Left renal pelvis (tissue), 4 donors: ENCODE measurements around the gene RALGAPA2. TPM values are rescaled to one million over a fixed set of nuclear protein-coding genes. Genes with fewer than 3 reads are reported as not detected.
A peak's percentile ranks its signal among the peaks of the same experiment; 100 is the strongest.

Experiments used
- DNase-seq, 4 donors: peaks; one replicate each; pipeline ENCODE4 v3.0.0-alpha.2; 2013; ENCODE audit warnings: low read depth in 4 of 4, low spot score in 3 of 4
- polyA plus RNA-seq, 4 donors: library from polyadenylated mRNA; unstranded; fragments of 120-200 nt; gene quantifications; one replicate each; pipeline ENCODE4 v1.2.1, GENCODE V29; 2013; ENCODE audit not compliant: insufficient read length in 4 of 4

Gene RALGAPA2
- polyA plus RNA-seq = 10 to 100 TPM in 3 of 4 donors, 1 to 10 TPM in 1; 8.6 to 21.8 (median 19.4) TPM

DNA sequence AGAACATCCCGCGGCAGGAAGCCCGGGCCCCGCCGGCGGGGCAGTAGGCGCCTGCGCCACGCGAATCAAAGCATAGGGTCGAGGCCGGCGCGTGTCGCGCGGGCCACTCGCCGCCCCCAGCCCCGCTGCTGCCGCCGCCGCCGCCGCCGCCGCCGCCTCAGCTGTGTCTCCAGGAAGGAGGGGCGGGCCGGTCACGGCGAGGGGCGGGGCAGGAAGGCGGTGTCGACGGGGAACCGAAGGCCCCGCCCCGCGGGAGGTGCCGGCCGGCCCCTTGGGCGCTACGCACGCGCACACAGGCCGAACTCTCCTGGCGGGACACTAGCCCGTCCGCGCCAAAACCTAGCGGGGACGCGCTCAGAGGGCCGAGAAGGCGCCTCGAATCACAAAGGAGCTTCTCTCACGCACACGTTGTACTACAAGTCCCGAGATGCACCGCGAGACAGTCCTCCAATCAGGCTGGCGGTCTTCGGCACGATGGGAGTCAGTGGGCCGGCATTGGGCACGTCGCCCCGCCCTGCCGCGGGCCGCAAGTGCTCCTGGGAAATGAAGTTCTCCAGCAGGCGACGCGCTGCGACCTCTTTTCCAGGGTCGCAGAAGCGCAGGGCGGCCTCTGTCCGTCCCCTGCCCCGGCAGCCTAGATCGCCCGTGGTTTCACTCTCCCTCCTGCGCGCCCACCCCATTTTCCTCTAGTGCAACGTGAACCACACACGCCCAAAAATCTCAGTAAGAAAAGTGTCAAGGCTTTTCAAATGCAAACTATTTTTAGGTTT, at the start of gene RALGAPA2:
RALGAPA2 (minus strand) TSS at position 171 of the 770 bp plus-strand sequence; CDS start at position 7, 164 bp downstream.
- DNase-seq = peak; percentile 94 to 98 (median 98)

DNA sequence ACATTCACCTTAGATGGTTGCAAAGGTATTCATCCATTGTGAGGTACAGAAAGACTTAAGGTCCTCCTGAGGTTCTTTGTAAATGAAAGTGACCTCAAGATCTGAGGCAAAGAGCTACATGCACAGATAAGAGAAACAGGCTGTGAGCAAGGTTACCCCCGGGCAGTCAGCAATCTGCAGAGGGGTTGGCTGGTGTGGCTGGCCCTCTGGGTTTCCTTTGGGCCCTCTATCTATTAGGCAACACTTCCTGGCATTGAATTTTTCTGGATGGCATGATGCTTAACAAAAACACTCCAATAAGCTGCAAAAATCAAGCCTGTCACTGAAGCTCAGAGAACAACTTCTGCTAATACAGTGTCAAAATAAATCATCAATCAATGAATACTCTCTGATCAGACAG, 48.9 kb upstream of the RALGAPA2 start:
- no peak for DNase-seq

DNA sequence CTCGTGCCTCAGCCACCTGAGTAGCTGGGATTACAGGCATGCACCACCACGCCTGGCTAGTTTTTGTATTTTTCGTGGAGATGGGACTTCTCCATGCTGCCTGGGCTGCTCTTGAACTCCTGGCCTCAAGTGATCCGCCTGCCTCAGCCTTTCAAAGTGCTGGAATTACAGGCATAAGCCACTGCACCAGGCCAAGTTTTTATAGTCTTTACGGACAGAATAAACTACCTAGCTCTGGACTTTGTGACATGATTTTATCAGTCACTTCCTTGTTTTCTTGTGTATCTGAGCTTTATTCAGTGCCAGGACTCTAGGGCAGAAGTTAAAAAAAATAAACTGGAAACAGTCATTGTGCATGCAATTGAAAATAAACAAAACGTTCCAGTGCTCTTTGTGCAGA, 46.7 kb upstream of the RALGAPA2 start:
- no peak for DNase-seq

DNA sequence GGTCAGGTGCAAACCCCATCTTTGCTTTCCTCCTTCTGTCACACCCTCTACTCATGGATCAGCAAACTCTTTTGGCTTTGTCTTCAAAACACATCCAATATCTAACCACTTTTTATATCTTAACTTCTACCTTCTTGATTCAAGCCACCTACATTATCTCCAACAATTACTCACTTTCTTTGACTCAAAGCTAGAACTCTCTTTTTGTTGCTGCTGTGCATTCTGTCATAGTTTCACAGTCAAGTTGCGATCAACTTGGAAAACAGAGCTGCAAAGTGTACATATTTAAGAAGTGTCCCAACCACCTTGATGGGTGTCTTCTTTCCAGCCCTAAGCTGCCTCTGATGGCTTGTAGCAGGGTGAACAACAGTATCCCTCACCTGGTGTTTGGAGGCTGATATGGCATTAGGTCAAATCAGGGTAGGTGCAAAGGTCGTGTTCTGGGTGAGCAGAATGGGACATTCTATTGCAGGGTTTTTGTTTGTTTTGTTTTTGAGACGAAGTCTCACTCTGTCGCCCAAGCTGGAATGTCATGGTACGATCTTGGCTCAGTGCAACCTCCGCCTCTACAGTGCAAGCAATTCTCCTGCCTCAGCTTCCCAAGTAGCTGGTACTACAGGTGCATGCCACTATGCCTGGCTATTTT, 43.4 kb upstream of the RALGAPA2 start:
- DNase-seq = no peak

DNA sequence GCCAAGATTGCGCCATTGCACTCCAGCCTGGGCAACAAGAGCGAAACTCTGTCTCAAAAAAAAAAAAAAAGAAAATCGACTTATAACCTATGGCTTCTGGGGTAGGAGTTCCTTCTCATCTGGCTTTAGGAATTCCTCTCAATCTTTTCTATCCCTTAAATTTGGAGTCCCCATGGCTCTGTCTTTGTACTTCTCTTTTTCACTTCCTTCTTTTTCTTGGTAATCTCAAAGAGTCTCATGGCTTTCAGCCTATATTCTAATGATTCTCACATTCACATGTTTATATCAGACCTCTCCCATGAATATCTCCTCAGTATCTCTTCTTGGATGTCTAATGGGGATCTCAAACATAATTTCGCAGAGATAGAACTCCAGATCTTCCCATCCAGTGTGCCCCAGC, 42.8 kb upstream of the RALGAPA2 start:
- DNase-seq = no peak

DNA sequence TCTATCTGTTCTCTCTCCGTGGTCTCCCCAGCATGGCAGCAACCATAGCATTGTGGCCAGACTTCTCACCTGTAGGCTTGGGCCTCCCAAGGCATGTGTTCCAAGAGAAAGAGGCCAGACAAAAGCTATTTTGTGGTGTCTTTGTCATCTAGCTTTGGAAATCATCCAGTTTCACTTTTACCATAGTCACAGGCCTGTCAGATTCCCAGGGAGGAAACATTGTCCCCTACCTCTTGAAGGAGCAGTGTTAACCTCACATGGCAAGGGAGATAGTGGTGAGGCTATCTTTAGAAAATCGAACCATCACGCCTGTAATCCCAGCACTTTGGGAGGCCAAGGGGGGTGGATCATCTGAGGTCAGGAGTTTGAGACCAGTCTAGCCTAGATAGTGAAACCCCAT, 42.3 kb upstream of the RALGAPA2 start:
- no peak for DNase-seq

DNA sequence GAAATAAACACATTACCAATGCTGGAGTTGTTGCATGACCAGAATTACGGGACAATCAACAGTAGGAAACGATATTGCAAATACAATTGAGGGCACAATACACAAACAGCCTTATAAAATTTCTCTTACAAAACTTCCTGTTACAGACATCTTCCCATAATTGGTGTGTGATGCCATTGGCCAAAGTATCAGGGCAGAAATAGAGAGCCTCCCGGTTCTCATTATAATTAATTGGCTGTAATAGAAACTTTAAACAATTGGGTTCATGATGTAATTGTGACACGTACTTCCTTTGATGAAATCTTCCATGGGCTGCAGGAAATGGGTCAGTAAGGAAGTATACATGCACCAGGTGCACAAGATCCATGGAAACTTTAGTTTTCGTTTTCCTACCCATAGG, 40.3 kb upstream of the RALGAPA2 start:
- no peak for DNase-seq

DNA sequence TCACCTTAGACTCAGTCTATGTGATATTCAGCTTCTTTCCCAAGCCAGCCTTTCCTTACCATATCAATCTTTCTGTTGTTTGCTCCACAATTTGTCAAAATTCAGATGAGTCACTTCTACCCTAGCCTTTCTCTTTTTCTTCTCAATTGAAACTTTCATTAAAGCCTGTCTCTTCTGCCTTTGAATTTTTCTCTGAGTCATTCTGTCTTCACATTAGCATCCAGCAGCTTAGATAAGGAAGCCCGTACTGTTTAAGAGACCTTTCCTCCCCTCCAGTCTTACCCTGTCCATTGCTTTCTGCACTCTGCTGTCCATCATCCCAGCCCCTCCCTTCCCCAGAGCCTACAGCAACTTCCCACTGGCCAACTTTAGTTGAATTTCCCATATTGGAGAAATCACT, 34.9 kb upstream of the RALGAPA2 start:
- no peak for DNase-seq

DNA sequence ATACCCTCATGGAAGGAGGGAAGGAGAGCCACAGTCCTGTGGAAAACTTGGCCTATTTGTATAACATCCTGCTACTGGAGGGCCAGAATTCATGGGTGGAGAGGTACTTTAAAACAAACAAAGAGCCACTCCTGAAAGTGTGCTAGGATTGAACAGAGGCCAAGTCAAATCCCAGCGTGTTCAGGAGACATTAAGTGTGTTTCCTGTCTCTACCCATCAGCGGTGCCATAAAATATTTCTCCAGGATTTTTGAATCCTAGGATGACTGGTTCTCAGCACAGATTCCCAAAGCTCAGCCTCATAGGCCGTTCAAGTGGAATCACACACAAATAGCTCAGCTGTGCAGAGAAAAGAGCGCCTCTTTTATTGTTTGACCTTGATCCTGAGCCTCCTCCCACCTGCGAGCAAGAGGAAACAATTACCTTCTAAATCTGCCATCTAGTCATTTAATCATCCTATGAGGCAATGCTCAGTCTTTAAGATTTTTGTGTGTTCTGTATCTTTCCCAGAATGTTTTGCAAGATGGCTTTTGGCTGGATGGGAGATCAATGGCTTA, 31.8 kb upstream of the RALGAPA2 start:
- no peak for DNase-seq

DNA sequence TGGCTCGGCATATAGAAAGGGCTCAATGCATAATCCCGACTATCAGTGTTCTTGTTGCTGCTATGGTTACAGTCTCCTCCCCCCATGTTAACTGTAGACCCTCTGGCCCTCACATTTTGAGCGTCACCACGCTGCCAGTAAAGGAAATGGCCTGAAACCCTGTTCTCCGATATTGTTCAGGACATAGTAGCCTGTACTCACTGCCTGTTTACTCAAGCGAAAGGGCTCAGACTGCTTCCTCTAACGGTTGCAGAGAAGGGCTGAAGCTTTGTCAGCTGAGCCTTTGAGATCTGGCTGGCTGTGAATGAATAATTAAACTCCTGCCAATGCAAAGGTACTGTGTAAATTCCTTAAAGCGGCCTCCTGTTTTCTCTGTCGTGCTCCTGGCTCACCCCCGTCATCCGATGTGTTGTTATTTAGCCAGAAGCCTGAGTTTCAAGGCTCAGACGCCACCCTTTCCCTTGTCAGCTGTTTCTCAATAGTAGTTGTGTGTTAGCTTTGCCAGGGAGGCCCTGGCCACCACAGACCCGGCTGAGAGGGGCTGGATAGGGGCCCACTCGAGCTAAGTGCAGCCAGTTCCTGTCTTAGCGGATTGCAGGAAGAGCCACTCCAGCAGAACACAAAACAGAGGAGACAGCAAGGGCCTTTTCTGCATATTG, 31.2 kb upstream of the RALGAPA2 start:
- peak in 2 of 4 donors; percentile 25 to 26 for DNase-seq

DNA sequence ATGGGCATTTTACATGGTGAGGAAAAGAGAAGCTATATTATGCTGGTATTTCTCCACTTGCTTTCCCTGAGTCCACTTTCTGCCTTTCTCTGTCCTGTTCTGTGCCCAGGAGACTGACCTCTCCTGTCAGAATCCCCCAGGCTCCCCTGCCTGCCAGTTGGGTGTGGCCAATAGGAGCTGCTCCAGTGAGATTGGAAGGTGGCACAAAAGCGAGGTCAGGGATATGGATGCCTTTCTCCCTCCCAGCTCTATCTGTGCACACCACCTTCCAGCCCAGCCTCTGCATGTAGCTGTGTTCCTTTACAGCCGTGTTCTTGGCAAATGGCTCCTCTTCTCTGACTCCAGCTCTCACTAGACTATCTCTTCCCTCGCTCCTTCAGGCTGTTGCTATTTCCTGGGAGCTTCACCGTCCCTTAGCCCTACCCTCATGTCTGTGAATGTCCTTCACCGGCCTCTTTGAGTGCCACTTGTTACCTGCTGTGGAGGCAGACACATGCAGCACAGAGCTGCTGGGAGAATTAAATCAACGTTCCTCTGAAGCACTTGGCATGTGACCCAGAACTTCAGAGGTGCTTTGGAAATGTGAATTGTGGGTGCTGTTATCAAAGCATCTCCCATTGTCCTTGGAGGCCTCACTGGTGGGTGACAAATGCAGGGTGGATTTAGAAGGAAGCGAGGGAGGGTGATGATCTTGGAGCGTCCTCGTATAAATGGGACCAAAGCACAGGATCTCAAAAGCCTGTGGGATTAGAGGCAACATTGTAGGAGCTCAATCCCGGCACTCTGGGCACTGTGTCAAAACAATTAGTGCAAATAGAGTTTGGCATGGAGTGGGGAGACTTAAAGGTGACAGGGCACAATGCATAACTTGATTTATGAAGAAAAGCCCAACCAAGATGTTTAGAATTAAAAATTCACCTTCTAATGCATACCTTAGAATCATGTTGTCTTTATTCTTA, 28.9 kb upstream of the RALGAPA2 start:
- no peak for DNase-seq

DNA sequence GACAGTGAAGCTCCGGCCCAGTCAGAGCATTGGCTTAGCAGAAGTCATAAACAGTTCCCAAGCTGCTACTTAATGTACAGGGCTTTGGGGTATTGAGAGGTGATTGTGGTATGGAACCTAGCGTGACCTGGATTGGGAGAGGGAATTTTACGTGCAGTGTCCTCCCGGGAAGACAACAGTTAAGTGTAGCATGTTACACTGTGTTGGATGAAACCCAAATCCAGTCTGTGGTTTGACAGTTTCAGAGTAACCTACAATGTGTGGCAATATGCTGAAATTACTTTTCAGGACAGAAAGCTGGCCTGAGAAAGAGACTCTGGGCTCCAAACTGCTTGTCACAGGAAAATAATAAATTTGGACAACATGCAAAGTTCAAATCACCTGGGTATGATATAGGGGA, 28.1 kb upstream of the RALGAPA2 start:
- no peak for DNase-seq

DNA sequence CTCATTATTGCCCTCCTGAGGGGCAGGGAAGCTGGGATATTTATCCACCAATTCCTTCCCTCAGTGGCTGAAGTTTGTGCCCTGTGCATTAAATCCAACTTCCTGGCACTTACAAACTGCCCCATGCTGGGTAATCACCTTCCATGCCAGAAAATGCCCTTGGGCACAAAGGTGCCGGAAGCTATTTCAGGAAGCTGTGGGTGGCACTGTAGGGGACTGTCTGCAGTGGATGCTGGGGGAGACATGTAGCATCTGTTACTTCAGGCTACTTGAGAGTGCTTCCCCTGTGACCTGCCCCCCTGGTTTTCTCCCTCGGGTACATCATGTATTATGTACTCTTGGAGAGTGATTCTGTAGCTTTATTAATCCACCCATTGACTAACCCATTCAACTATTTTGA, 24.7 kb upstream of the RALGAPA2 start:
- DNase-seq = no peak

DNA sequence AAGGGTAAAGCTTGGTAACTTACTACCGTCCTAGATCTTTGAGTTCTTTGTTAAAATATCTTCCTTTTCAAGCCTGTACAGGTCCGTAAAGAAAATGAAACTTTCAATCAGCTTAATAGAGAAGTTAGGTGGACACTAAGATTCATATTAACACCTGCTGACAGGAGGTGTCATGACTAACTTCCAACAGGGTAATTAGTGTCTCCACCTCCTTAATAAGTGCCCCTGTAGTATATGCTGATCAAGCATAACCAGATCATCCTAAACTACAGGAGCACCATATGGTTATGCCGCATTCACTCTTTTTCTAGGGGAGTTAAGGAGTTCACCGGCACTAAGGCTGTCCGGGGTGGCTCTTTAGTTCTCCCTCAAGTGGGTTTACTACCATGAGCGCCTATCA, 23.9 kb upstream of the RALGAPA2 start:
- no peak for DNase-seq

DNA sequence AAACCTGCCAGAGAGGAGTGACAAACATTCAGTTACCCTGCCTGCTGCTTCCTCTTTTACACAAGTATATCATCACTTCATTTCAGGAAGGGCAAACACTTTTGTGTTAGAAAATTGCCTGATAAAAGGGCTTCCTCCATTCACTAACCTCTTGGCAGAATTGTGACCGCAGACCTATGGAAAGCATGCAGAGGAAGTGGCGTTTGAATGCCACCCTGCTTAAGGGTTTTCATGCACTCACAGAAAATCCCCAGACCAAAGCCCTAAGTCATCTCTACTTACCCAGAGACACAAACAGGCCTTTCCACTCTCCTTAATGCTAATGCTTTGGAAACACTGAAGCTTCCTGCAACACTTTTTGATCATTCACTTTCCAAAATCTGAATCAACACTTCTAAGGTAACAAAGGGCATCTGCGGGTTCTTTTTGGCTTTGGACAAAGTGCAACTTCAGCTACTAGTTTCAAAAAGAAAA, 22.1 kb upstream of the RALGAPA2 start:
- DNase-seq = no peak

DNA sequence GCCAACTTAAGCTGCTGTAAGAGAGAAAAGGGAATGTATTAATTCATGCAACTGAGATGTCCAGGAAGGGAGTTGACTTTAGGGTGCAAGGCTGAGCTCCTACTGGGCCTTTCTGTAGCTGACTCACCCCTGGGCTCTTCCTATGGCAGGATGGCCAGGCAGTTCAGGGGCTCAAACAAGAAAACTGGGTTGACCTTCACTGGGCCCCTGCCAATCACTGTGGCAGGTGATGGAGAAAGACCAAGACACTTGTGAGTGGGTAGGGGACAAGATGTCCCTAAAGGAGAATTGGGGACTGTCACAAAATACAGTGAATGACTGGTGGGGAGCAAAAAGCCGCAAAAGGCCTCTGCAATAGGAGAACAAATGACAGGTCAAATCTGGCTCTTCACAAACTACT, 21.5 kb upstream of the RALGAPA2 start:
- no peak for DNase-seq

DNA sequence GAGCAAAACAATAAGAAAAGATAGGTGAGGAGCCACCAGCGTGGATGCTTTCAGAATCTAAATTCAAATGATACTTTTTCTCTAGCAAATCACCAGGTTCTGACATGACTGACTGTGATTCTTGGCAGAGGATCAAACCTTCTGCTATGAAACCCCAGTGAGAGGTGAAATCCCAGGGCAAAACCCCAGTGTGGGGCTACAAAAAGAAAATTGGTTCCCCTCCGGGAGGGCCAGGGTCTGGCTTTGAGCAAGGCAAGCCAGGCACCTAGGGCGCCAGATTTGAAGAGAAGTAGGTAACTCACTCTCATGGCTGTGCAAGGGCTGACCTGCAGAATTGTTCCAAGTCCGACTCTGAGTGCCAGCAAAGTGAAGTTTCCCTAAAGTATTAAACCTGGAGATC, 20.2 kb upstream of the RALGAPA2 start:
- no peak for DNase-seq

DNA sequence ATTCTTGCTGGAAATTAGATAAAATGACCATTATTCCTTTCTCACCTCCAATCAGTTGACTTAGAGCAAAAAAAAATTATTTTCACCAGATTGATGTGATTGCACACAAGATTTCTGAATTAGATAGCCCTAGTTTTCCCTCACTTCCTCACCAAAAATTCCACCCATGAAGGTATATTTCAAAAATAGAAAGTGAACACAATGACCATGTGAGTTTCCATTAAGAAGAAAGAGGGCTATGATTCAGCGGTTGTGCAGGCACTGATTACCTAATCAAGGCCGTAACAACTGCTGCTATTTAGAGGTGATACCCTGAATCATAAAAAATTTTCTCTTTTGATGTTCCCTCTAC, 19.5 kb upstream of the RALGAPA2 start:
- DNase-seq = no peak

DNA sequence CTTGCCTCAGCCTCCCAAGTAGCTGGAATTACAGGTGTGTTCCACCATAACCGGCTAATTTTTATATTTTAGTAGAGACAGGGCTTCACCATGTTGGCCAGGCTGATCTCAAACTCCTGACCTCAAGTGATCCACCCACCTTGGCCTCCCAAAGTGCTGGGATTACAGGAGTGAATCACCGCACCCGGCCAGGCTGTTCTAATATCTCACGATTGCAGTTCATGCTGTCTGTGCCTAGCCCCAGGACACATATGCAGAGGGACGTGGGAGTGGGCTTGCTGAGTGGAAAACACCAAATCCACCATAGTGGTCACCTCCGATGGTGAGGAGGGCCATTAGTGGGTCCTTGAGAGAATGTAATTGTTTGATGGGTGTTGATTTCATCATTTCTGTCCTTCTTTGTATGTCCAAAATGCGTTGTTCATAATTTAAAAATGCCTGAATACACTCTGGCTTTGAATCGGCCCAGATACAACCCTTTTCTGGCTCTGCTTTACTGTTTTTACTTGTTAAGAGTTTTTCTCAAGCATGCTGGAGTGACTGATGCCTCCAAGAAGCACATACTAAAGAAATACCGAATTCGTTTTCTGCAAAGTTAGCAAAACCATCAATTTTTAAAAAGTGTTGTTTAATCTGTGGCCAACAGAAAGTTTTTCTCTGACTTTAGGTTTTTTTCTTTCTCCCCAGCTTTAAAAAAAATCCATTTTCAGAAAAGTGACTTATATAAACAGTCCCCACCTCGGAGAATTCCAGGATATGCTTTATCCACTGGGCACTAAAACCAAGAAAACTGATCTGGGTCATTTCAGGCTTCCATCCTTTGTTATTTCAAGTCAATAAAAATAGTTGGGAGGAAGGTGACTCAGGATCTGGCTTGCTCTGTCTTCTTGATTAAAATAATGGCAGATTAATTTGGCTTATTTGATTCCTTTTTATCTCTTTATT, 18.8 kb upstream of the RALGAPA2 start:
- no peak for DNase-seq
